ENCODE measurements around the gene FGFRL1.
"Not testable (repeated sequence)": the region's sequence is repeated elsewhere in the genome, so short reads cannot be mapped to it uniquely, and the experiment has no call there.

FGFRL1 gene

GRCh38 chr4:973431-974397 lies 37.7 kb upstream of the FGFRL1 start, which contains the start of gene DGKQ:
Gene DGKQ (minus strand): TSS chr4:973569. CDS start chr4:973482, 87 bp downstream.
- DNase-seq, result no peak

GRCh38 chr4:974668-975067 lies 36.8 kb upstream of the FGFRL1 start:
- DNase-seq, result no peak

GRCh38 chr4:976016-976415 lies 35.4 kb upstream of the FGFRL1 start:
- not testable (repeated sequence) for DNase-seq

- no peak for DNase-seq
Observed at GRCh38 chr4:978957-979701, 32.3 kb upstream of the FGFRL1 start.

GRCh38 chr4:982291-982690 lies 29.1 kb upstream of the FGFRL1 start:
- no peak for DNase-seq

- no peak for DNase-seq
Observed at GRCh38 chr4:982814-983213, 28.6 kb upstream of the FGFRL1 start.

- DNase-seq, result no peak
Observed at GRCh38 chr4:984336-985054, 26.9 kb upstream of the FGFRL1 start.

- no peak for DNase-seq
Observed at GRCh38 chr4:985123-985830, 26.1 kb upstream of the FGFRL1 start.

GRCh38 chr4:986428-986878 lies 25.0 kb upstream of the FGFRL1 start:
- DNase-seq, result no peak

- peak; percentile 12 for DNase-seq
Observed at GRCh38 chr4:986879-987623, 24.4 kb upstream of the FGFRL1 start, which contains the start of gene IDUA. Gene IDUA (plus strand): TSS chr4:987044. CDS start chr4:987085, 41 bp downstream.

- DNase-seq, result no peak
Observed at GRCh38 chr4:987624-988513, 23.6 kb upstream of the FGFRL1 start.

GRCh38 chr4:988726-989721 lies 22.4 kb upstream of the FGFRL1 start:
- DNase-seq, result no peak

- DNase-seq, result no peak
Observed at GRCh38 chr4:989722-990471, 21.5 kb upstream of the FGFRL1 start.

- DNase-seq, result no peak
Observed at GRCh38 chr4:990746-991367, 20.6 kb upstream of the FGFRL1 start.

- DNase-seq, result no peak
Observed at GRCh38 chr4:991451-992296, 19.8 kb upstream of the FGFRL1 start.

- DNase-seq, result no peak
Observed at GRCh38 chr4:992297-993110, 18.9 kb upstream of the FGFRL1 start.

Measured in DMS79 treated with DMSO at 0.1 percent for 48 hours (cell line).